HG02610 (cell line): ENCODE measurements around the gene SEMA6A.

ENCODE experiments used
- ATAC-seq: cut with Tn5 transposase; IDR thresholded peaks from one replicate; pipeline ENCODE4 v1.9.1; 2021; ENCODE audit warnings: mild to moderate bottlenecking, moderate library complexity; ENCODE audit not compliant: unreplicated experiment

Gene SEMA6A

DNA sequence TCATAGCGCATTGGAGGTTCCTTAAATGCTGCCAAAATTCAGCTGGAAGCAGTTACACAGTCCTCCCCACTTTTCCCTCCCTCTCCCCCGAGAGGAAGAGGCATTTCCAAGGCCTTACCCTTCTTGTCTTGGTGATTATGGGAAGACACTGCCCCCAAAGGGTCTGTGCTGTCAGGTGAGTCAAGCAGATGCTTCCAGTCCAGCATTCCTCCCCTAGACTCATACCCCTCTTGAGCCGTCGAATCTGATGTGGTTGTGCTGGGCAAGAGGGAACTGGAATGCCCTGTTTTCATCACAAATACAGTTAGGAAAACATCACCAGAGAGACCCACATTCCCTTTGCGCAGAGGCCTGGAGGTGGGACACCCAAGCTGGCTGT lies 107.2 kb downstream of the SEMA6A start:
- no peak for ATAC-seq

- no peak for ATAC-seq
Observed at GRCh38 chr5:116466727-116467464, 107.7 kb downstream of the SEMA6A start.

GRCh38 chr5:116465411-116465810 lies 109.2 kb downstream of the SEMA6A start:
- no peak for ATAC-seq

- ATAC-seq: no peak
Observed at GRCh38 chr5:116464144-116464708, 110.4 kb downstream of the SEMA6A start.

DNA sequence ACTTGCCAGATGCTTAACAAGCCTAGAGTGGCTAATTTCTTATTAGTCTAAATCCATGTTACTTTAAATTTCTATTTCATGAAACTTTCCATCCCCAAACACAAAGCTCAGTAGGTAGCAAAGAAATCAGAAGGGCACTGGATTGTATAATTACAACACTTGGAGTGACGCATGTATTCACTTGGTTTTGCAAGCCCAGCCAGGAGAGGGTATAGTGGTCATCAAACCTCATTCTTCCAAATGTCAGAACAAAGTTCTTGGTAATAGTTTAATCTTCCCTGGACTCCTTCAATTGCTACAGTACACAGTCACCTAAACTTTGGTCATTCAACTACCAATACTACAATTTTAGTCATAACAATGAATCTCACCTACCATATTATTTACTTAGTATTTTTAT lies 112.1 kb downstream of the SEMA6A start:
- no peak for ATAC-seq

DNA sequence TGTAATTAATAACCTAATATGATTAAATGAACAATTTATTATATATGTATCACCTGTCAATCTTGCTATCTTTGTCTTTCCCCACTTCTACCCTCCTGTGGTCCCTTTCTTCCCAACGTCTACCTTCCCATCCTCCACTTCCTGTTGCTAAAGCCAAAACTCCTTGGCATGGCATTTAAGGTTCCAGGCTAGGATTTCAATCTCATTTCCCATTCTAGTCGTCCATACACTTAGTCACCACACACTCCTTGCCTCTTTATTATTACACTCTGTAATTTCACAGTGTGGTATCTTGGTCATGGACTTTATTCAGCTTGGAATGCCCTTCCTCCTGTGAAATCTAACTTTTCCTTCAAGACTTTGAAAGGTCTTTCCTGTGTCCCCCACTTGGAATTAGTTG lies 115.3 kb downstream of the SEMA6A start:
- ATAC-seq: no peak

GRCh38 chr5:116457062-116457461 lies 117.6 kb downstream of the SEMA6A start:
- no peak for ATAC-seq

- no peak for ATAC-seq
Observed at GRCh38 chr5:116456036-116456435, 118.6 kb downstream of the SEMA6A start.

DNA sequence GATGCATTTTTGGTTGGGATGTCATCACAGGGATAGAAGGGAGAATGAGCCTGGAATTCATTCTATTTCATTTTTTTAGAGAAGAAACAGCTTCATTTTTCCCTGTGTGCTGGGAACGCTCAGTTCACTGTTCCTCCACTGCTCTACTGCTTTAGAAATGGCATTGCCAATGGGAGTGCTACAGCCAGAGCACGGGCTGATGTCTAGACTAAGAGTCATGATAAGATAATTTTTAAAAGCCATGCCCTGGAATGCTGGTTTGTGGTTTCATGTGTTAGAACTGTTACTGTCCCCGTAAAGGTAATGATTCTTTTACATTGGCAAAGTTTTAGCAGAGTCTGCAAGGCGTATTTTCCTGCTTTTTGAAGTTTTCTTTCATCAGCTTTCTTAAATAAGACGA lies 119.6 kb downstream of the SEMA6A start:
- ATAC-seq: no peak

DNA sequence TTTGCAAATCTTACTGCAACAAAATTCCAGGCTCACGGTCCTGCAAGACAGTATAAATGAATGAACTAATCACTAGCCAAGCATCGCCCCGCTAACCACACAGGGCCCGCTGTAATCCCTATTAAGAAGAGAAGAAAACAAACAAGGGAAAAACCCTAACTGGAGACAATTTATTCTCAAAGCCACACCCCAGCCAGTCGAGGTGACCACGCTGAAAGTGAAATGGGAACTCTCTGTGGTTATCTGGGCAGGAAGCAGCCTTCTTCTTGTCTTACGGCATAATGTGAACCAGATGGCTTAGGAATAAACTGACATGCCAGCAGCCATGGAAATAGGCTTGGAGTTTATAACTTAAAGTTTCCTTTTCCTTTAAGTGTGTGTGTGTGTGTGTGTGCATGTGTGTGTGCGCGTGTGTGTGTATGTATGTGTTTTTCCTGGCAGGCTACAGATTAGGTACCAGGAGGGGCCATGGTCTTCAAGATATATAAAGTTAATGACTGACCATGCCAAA lies 120.2 kb downstream of the SEMA6A start:
- ATAC-seq: peak; percentile 99

DNA sequence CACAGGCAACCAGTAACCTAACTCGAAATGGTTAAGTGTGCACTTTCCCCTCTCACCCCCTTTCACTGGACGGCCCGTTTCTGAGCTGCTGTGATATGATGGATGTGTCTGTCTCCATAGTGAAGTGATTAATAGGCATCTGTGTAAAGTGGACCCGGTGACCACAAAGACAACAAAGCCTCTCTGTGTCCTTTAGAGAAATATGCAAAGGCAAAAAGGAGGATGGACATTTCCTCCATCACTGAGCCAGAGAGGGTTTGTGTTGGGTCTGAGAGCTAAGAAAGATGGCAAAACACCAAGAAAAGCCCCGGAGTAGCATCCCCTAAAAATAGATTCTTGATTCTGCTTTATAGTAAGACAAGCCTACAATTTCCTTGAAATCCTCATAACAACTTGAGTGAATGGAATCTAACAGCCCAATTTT lies 120.6 kb downstream of the SEMA6A start:
- ATAC-seq: peak; percentile 6

GRCh38 chr5:116452774-116453368 lies 121.8 kb downstream of the SEMA6A start:
- no peak for ATAC-seq

GRCh38 chr5:116451905-116452450 lies 122.6 kb downstream of the SEMA6A start:
- no peak for ATAC-seq

GRCh38 chr5:116451066-116451465 lies 123.6 kb downstream of the SEMA6A start:
- ATAC-seq: no peak

GRCh38 chr5:116449458-116449857 lies 125.2 kb downstream of the SEMA6A start:
- ATAC-seq: no peak

- no peak for ATAC-seq
Observed at GRCh38 chr5:116448870-116449427, 125.7 kb downstream of the SEMA6A start.

- ATAC-seq: no peak
Observed at GRCh38 chr5:116448450-116448849, 126.2 kb downstream of the SEMA6A start.

- no peak for ATAC-seq
Observed at GRCh38 chr5:116446356-116447005, 128.1 kb downstream of the SEMA6A start.

GRCh38 chr5:116445311-116445710 lies 129.3 kb downstream of the SEMA6A start:
- ATAC-seq: no peak

- ATAC-seq: no peak
Observed at GRCh38 chr5:116444373-116445295, 130.0 kb downstream of the SEMA6A start.
